GM12878 (cell line): Measurements from ENCODE around the gene GTPBP4. TPM values are rescaled to one million over a fixed set of nuclear protein-coding genes. Genes with fewer than 3 reads are reported as not detected.
A peak's percentile ranks its signal among the peaks of the same experiment; 100 is the strongest.

Experiments
- ATAC-seq: fragments of 200-7000 bp; cut with Tn5 transposase; 3 replicates; pipeline ENCODE4 v1.9.1; 2020; ENCODE audit warnings: mild to moderate bottlenecking, moderate library complexity
- BruUV-seq: library from RNA; stranded (reverse); fragments of 400-500 nt; replicated peaks from 2 replicates; lab custom pipeline; 2021; lab: Mats Ljungman, UMichigan
- CTCF ChIA-PET: fragments of 300-600 bp; sonication (Branson Sonifier 250); formaldehyde crosslinking; extraction: SDS; loops from one replicate; lab custom pipeline; 2021; ENCODE audit warnings: inconsistent platforms; lab: Yijun Ruan, JAX
- POLR2A ChIA-PET: fragments of 350-600 bp; formaldehyde crosslinking; extraction: SDS; loops from one replicate; lab custom pipeline; 2021; ENCODE audit warnings: inconsistent platforms; lab: Charles Lee
- RAD21 ChIA-PET: fragments of 300-600 bp; sonication (Branson Sonifier 250); formaldehyde crosslinking; loops from one replicate; lab custom pipeline; 2023; ENCODE audit warnings: antibody characterized with exemption; ENCODE audit not compliant: unreplicated experiment; lab: Charles Lee
- SMC1A ChIA-PET: fragments of 300-600 bp; sonication (Branson Sonifier 250); formaldehyde crosslinking; loops from one replicate; lab custom pipeline; 2023; ENCODE audit not compliant: unreplicated experiment, uncharacterized antibody; lab: Charles Lee
- DNase-seq: peaks from one replicate; pipeline ENCODE4 v3.0.0-alpha.2; 2011; ENCODE audit warnings: low read depth, low spot score
- FAIRE-seq: peaks from 3 replicates; lab custom pipeline; 2011; peaks lifted over from hg19 to GRCh38; lab: Jason Lieb, UNC
- H2AFZ ChIP-seq: 2 replicates; pipeline ENCODE4 v1.6.0; 2011; ENCODE audit warnings: low read depth, low read length, control low read depth; ENCODE audit not compliant: control insufficient read depth
- H3K27ac ChIP-seq: 2 replicates; pipeline ENCODE4 v1.5.1; 2011; ENCODE audit warnings: control low read depth; ENCODE audit not compliant: control insufficient read depth, insufficient read depth
- H3K27me3 ChIP-seq, 2 experiments: replicated peaks in 1 of 2; 2 replicates each; pipeline versions ENCODE4 v1.6.0 to v1.6.1; 2011; ENCODE audit warnings: low read length in 1 of 2; ENCODE audit not compliant: control insufficient read depth in 2 of 2, insufficient read depth in 2 of 2
- H3K36me3 ChIP-seq, 2 experiments: 2 replicates each; pipeline ENCODE4 v1.5.1; 2011; ENCODE audit warnings: low read length in 1 of 2; ENCODE audit not compliant: control insufficient read depth in 2 of 2, insufficient read depth in 2 of 2
- H3K4me1 ChIP-seq: 2 replicates; pipeline ENCODE4 v1.6.1; 2011; ENCODE audit warnings: mild to moderate bottlenecking, low read length, moderate library complexity, mixed read lengths; ENCODE audit not compliant: control insufficient read depth, insufficient read depth
- H3K4me2 ChIP-seq: 2 replicates; pipeline ENCODE4 v1.6.0; 2011; ENCODE audit warnings: control low read depth; ENCODE audit not compliant: control insufficient read depth, insufficient read depth
- H3K4me3 ChIP-seq: fragments of 200-600 bp; sonication (generic); 2 replicates; pipeline ENCODE4 v1.5.1; 2016
- H3K79me2 ChIP-seq: 2 replicates; pipeline ENCODE4 v1.6.0; 2011; ENCODE audit warnings: low read length; ENCODE audit not compliant: control insufficient read depth, insufficient read depth
- H3K9ac ChIP-seq: 2 replicates; pipeline ENCODE4 v1.8.0; 2011; ENCODE audit warnings: low read length, control low read depth, mixed read lengths; ENCODE audit not compliant: control insufficient read depth, insufficient read depth
- H3K9me3 ChIP-seq: replicated peaks from 3 replicates; pipeline ENCODE4 v1.5.1; 2011; ENCODE audit warnings: mild to moderate bottlenecking, low read length; ENCODE audit not compliant: control insufficient read depth, insufficient read depth
- H4K20me1 ChIP-seq: 2 replicates; pipeline ENCODE4 v1.6.0; 2011; ENCODE audit not compliant: control insufficient read depth, insufficient read depth
- BHLHE40 ChIP-seq, 2 experiments: fragments of 450-650 bp in 1 of 2; IDR thresholded peaks; 2 replicates each; pipeline ENCODE4 v1.6.1; 2011 to 2017; ENCODE audit warnings: low read depth in 2 of 2, borderline replicate concordance in 1 of 2, improper control_type of control experiment in 1 of 2, low read length in 1 of 2, mild to moderate bottlenecking in 1 of 2
- CREB1 ChIP-seq: IDR thresholded peaks from 2 replicates; pipeline ENCODE4 v1.6.1; 2012; ENCODE audit warnings: low read depth, mild to moderate bottlenecking, inconsistent platforms
- E2F8 ChIP-seq: fragments of 450-650 bp; IDR thresholded peaks from 2 replicates; pipeline ENCODE4 v1.6.1; 2018; ENCODE audit warnings: mild to moderate bottlenecking, low read depth, moderate library complexity; ENCODE audit not compliant: partially characterized antibody
- NRF1 ChIP-seq: conservative IDR thresholded peaks from 2 replicates; pipeline ENCODE4 v1.6.1; 2011; ENCODE audit warnings: mild to moderate bottlenecking, low read depth, low read length, improper control_type of control experiment
- POU2F2 ChIP-seq: IDR thresholded peaks from 3 replicates; pipeline ENCODE4 v1.6.1; 2011; ENCODE audit warnings: low read depth, mild to moderate bottlenecking, low read length, borderline replicate concordance
- STAT1 ChIP-seq: fragments of 450-650 bp; conservative IDR thresholded peaks from 2 replicates; pipeline ENCODE4 v1.6.1; 2014; ENCODE audit warnings: antibody characterized with exemption, mild to moderate bottlenecking
- ZNF274 ChIP-seq: IDR thresholded peaks from one replicate; pipeline ENCODE4 v1.8.0; 2011; ENCODE audit not compliant: insufficient read length, insufficient read depth
- WGBS: methylation state at CpG from one replicate; pipeline ENCODE4 v1.1.6; 2016; ENCODE audit warnings: low lambda C conversion rate; ENCODE audit not compliant: insufficient replicate concordance, insufficient coverage; ENCODE audit errors: missing lambda C conversion rate; 5-methylcytosine and 5-hydroxymethylcytosine counted together
- in situ Hi-C: fragments of 300-500 bp; cut with MboI; formaldehyde crosslinking; loops from 9 replicates; pipeline ENCODE4 v1.14.3; 2018; ENCODE audit warnings: mixed read lengths
- intact Hi-C: fragments of 100-400 bp; cut with micrococcal nuclease; formaldehyde crosslinking; loops from one replicate; pipeline ENCODE4 v1.14.2; 2022; ENCODE audit not compliant: unreplicated experiment
- polyA plus RNA-seq, 11 experiments: library from polyadenylated mRNA; depleted of rRNA in 4 of 11; unstranded in 6 of 11; stranded (reverse) in 5 of 11; fragments of >200 nt; fragmentation: Nextera tagmentation in 4 of 11; fragmentation: Illumina TruSeq in 1 of 11; extraction: Ambion mirVana in 4 of 11; extraction: Trizol in 1 of 11; gene quantifications; 1 replicate in 1 of 11; 2 replicates in 10 of 11; pipeline versions ENCODE4 v1.2.1 to v1.2.3, GENCODE V29; 2011 to 2016; ENCODE audit warnings: inconsistent platforms in 2 of 11, missing spikeins in 2 of 11, low read depth in 1 of 11
- total RNA-seq, 4 experiments: library from RNA; depleted of rRNA in 3 of 4; stranded (reverse); fragments of >200 nt in 3 of 4; fragmentation: Illumina TruSeq in 1 of 4; extraction: Trizol in 1 of 4; gene quantifications; 2 replicates each; pipeline versions ENCODE4 v1.2.1 to v1.2.3, GENCODE V29; 2013 to 2021

GTPBP4 gene
- total and polyA plus RNA-seq, 10 of the 15 experiments (the other 5 are each of a cell fraction or from before 2014, with no cell fraction given): 58.5 to 118 (median 71.4) TPM

- Histone ChIP-seq H3K27me3 (no peaks in the 10 kb centered on the region), H3K79me2 (no peaks in the 10 kb centered on the region), H3K9ac (no peak overlapping the region; the same call in 1 of the 2 replicates), H4K20me1 (no peaks in the 10 kb centered on the region), H3K4me3 (no peak overlapping the region), H3K27ac (peak overlapping the region; percentile 41), H3K36me3 (no peaks in the 10 kb centered on the region), H3K4me2 (no peak overlapping the region), H3K4me1 (peaks cover 19% of the 10 kb centered on the region), H3K9me3 (peaks cover 10% of the 10 kb centered on the region; the same call in 2 of the 3 replicates), H2AFZ (no peak overlapping the region; the same call in 1 of the 2 replicates)
- no TSS peak for BruUV-seq
- DNase-seq (no peak), FAIRE-seq (no peak), ATAC-seq (peak; percentile 28; the same call in 2 of the 3 replicates)
- in situ Hi-C loops (no loop called here), intact Hi-C loops (loop anchor here (1.0 to 2.0 kb wide), 2 partner anchors 14 to 64 kb away; partner anchors contain the start of gene GTPBP4)
- ChIA-PET RAD21 (interaction anchor here (1.0 to 2.2 kb wide), 5 partner anchors 8 to 69 kb away, joined by 3 to 8 read pairs (median 4); no protein-coding TSS in a partner anchor), POLR2A (interaction anchor here (0.9 to 3.6 kb wide), 5 partner anchors 12 to 62 kb away, joined by 3 to 23 read pairs (median 6); partner anchors contain the start of genes GTPBP4 and LARP4B), SMC1A (interaction anchor here (1.6 to 2.5 kb wide), 2 partner anchors 12 to 62 kb away, joined by 7 to 25 read pairs; partner anchors contain the start of gene GTPBP4), CTCF (interaction anchor here (1.1 to 2.0 kb wide), 2 partner anchors 13 to 62 kb away, joined by 3 to 6 read pairs; partner anchors contain the start of gene GTPBP4)
- TF ChIP-seq BHLHE40 (IDR thresholded peaks at IDR 0.05; ENCODE audit: borderline replicate concordance in 1 of 2, low read depth in 2 of 2, low read length in 1 of 2) (no peak), E2F8 (no peak), CREB1 (no peak), ZNF274 (no peak), POU2F2 (no peak), NRF1 (no peak), STAT1 (no peak)
- WGBS: 88% methylated on average over 5 of the region's 5 CpGs
Measured at GRCh38 chr10:974785-975074, 13.5 kb upstream of the GTPBP4 start.
